HG03565 (cell line): ENCODE measurements around the gene SIK2.
A peak's percentile ranks its signal among the peaks of the same experiment; 100 is the strongest.
"Not testable (repeated sequence)": the region's sequence is repeated elsewhere in the genome, so short reads cannot be mapped to it uniquely, and the experiment has no call there.

Experiments used
- ATAC-seq: cut with Tn5 transposase; IDR thresholded peaks from one replicate; pipeline ENCODE4 v1.9.1; 2021; ENCODE audit warnings: mild to moderate bottlenecking, moderate library complexity; ENCODE audit not compliant: unreplicated experiment

SIK2 gene

GRCh38 chr11:111748035-111748804 is 146.0 kb downstream of the SIK2 start:
- ATAC-seq, result no peak

- no peak for ATAC-seq
These were observed 147.4 kb downstream of the SIK2 start for GRCh38 chr11:111749646-111750045.

- no peak for ATAC-seq
These were observed 153.8 kb downstream of the SIK2 start for GRCh38 chr11:111756097-111756496.

GRCh38 chr11:111759376-111759775 is 157.1 kb downstream of the SIK2 start:
- ATAC-seq, result no peak

DNA sequence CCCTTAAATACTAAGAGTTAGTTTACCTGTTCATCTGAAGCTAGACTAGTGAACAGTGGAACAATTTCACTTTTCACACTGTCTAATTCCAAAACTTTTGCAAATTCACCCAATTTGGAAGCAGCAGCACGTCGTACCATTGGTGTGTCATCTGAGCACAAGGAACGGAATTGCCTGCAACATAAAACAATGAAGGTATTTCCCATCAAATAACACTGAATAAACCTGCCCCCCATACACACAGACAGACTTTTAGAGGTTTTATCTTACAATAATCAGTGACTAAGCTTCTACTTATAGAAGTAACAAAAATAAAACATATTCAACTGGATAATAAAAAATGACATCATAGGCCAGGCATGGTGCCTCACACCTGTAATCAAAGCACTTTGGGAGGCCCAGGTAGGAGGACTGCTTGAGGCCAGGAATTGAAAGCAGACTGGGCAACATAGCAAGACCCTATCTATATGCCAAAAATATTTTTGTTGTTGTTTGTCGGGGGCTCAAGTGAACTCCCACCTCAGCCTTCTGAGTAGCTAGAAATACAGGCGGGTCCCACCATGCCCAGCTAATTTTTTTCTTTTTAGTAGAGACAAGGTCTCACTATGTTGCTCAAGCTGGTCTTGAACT is 157.6 kb downstream of the SIK2 start:
- no peak for ATAC-seq

DNA sequence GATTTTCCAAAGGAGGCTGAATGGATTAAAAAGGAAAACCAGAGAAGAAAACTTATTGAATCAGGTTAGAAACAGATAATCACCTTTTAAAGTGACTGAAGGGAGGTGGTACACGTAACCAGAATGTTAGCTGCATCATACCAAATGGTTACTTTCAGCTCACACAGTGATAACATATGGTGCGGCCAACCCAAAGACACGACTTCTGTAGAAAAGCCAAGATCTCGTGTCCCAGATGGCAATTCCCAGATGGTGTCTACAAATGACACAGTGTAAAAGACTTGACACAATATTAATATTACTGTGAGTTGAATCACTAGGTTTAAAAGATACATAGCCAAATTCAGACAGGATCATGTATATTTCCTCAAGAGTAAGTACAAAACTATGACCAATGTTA is 158.8 kb downstream of the SIK2 start:
- no peak for ATAC-seq

GRCh38 chr11:111762526-111762925 is 160.3 kb downstream of the SIK2 start:
- no peak for ATAC-seq

DNA sequence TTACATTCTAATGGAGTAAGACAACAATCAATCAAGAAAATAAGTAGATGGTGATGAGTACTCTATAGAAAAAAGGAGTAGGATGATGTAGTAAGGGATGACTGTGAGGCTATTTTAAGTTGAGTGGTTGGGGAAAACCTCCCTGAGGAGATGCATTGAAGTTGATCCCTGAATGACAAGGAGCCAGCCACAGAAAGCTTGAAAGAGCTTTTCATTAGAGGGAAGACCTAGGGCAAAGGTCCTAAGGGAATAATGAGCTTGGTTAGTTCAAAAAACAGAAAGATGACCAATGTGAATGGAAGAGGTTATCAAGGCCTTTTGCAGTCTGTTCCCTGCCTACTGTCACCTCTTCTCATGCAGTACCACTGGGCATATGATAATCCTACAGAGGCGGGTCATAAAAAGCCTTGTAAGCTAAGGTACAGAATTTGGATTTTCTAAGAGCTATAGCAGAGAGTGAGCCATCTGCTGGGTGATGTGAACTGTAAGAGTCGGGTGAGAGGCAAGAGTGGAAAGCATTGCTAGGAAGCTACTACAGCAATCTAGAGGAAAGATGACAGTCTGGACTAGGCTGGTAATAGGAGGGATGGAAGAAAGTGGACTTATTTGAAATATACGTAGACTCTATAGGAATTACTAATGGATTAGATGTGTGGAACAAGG is 160.9 kb downstream of the SIK2 start:
- ATAC-seq, result no peak

DNA sequence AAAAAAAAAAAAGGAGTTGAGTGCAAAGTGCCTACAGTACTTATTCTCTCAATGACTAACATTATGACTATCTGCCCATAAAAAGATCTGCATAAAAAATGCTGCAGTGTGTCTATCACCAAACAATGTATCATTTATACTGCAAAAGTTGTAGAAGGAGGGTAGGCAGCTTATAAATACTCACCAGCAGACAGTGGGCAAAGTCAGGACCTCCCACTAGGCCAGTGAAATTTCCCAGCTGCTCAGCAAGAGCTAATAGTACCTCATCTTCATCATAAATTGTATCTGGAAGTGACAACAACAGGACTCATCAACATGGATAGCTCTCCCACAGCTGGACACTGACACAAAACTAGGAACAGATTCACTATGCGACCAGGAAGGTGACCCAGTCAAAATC is 162.4 kb downstream of the SIK2 start:
- no peak for ATAC-seq

- peak; percentile 20 for ATAC-seq
These were observed 163.2 kb downstream of the SIK2 start for GRCh38 chr11:111765320-111765983.

- ATAC-seq, result peak; percentile 58
These were observed 164.0 kb downstream of the SIK2 start, which contains the start of gene PPP2R1B for GRCh38 chr11:111765984-111766833. TSS of gene PPP2R1B (minus strand) at chr11:111766389. CDS start at chr11:111766361, 28 bp downstream.

DNA sequence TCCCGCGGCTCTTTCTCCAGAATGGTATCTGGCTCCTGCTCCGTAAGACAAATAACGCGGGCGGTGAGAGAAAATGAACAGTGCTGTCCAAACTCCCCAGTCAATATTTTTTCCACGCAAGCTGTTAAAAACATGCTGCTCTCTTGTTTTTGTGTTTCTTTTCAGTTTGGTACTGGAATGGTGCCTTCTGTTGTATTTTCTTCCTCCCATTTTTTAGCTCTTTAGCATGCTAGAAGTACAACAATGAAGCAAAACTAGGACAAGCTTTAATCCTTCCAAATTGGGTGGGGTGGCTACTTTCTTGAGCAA is 164.5 kb downstream of the SIK2 start:
- no peak for ATAC-seq

DNA sequence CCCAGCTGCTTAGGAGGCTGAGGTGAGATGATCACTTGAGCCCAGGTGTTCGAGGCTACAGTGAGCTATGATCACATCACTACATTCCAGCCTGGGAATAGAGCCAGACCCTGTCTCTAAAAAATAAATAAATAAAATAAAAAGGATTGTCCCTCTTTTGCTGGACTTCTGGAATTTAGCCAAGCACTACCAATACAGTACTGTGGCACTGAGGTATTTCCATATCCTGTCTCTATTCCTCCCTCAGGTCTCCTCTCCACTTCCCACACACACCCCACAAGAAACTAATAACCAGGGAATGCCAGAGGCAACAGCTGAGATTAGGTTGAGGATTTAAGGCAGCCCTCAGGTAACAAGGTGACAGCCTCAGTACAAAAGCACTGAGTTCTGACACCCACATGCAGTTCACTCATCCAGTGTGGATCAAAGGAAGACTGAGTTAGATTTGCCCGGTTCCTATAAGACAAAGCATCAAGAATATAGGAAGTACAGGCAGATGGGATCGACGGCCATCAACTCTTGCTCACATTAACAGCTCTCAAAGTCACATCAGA is 168.4 kb downstream of the SIK2 start:
- ATAC-seq, result no peak

GRCh38 chr11:111771205-111771604 is 169.0 kb downstream of the SIK2 start:
- not testable (repeated sequence) for ATAC-seq

- no peak for ATAC-seq
These were observed 170.3 kb downstream of the SIK2 start for GRCh38 chr11:111772535-111772934.

- ATAC-seq, result no peak
These were observed 172.9 kb downstream of the SIK2 start for GRCh38 chr11:111774955-111775710.

- peak; percentile 96 for ATAC-seq
These were observed 174.3 kb downstream of the SIK2 start for GRCh38 chr11:111776398-111777093.

- peak; percentile 48 for ATAC-seq
These were observed 175.1 kb downstream of the SIK2 start for GRCh38 chr11:111777094-111778046.
